Left ventricle myocardium inferior (tissue), 1 donor: ENCODE results near the gene TMEM151B. TPM values are rescaled to one million over a fixed set of nuclear protein-coding genes. Genes with fewer than 3 reads are reported as not detected.

Source experiments
- DNase-seq: peaks from one replicate; pipeline ENCODE4 v3.0.0-alpha.2; 2020
- H3K27ac ChIP-seq: fragments of 200-600 bp; replicated peaks from 2 replicates; pipeline ENCODE4 v1.8.0; 2021
- H3K27me3 ChIP-seq: fragments of 200-600 bp; 2 replicates; pipeline ENCODE4 v1.8.0; 2021; ENCODE audit warnings: low read depth
- H3K36me3 ChIP-seq: fragments of 200-600 bp; 2 replicates; pipeline ENCODE4 v1.8.0; 2021
- H3K4me1 ChIP-seq: fragments of 200-600 bp; 2 replicates; pipeline ENCODE4 v1.8.0; 2021
- H3K4me3 ChIP-seq: fragments of 200-600 bp; 2 replicates; pipeline ENCODE4 v1.8.0; 2021; ENCODE audit warnings: mild to moderate bottlenecking, moderate library complexity
- H3K9me3 ChIP-seq: fragments of 200-600 bp; replicated peaks from 2 replicates; pipeline ENCODE4 v1.8.0; 2021
- CTCF ChIP-seq: fragments of 200-600 bp; IDR thresholded peaks from 2 replicates; pipeline ENCODE4 v1.8.0; 2021; ENCODE audit warnings: antibody characterized with exemption, mild to moderate bottlenecking, borderline replicate concordance
- intact Hi-C: fragments of 100-400 bp; cut with micrococcal nuclease; formaldehyde crosslinking; loops from one replicate; pipeline ENCODE4 v1.11.0; 2022
- total RNA-seq: library from RNA; stranded (reverse); fragmentation: NEBNext Ultra II Directional; extraction: Animal tissue kit (Norgen Biotek cat#: 25700); gene quantifications from one replicate; pipeline ENCODE4 v1.2.1, GENCODE V29; 2021
- donor health status: DM: no; HTN: yes; CAD: no; lungs with severe emphysema.

The TMEM151B gene
- total RNA-seq, 1 donor from 2014 or later = not detected

GRCh38 chr6:44271914-44272313, 1.7 kb downstream of the TMEM151B start:
- H3K27me3 ChIP-seq = peaks cover 90% of the 10 kb centered on the region
- intact Hi-C loops = no loop called here
- H3K4me3 ChIP-seq = no peak overlapping the region
- H3K36me3 ChIP-seq = no peaks in the 10 kb centered on the region
- H3K4me1 ChIP-seq = peaks cover 17% of the 10 kb centered on the region
- no peak overlapping the region for H3K27ac ChIP-seq
- no peaks in the 10 kb centered on the region for H3K9me3 ChIP-seq
- no peak for TF ChIP-seq CTCF
- no peak for DNase-seq

GRCh38 chr6:44272529-44272928, 2.3 kb downstream of the TMEM151B start:
- intact Hi-C loops = no loop called here
- Histone ChIP-seq H3K4me3 (no peak overlapping the region), H3K36me3 (no peaks in the 10 kb centered on the region), H3K9me3 (no peaks in the 10 kb centered on the region), H3K27me3 (peaks cover 96% of the 10 kb centered on the region), H3K4me1 (peaks cover 17% of the 10 kb centered on the region), H3K27ac (no peak overlapping the region)
- TF ChIP-seq CTCF = no peak
- no peak for DNase-seq

GRCh38 chr6:44272999-44273566, 2.8 kb downstream of the TMEM151B start:
- Histone ChIP-seq H3K27me3 (peaks cover 100% of the 10 kb centered on the region), H3K9me3 (no peaks in the 10 kb centered on the region), H3K36me3 (no peaks in the 10 kb centered on the region), H3K4me1 (peaks cover 17% of the 10 kb centered on the region), H3K27ac (no peak overlapping the region), H3K4me3 (no peak overlapping the region)
- no peak for DNase-seq
- TF ChIP-seq CTCF = no peak
- intact Hi-C loops = no loop called here

- no peak overlapping the region for H3K27ac ChIP-seq
- peaks cover 17% of the 10 kb centered on the region for H3K4me1 ChIP-seq
- H3K9me3 ChIP-seq = no peaks in the 10 kb centered on the region
- no peak overlapping the region for H3K4me3 ChIP-seq
- TF ChIP-seq CTCF = no peak
- no peak for DNase-seq
- H3K36me3 ChIP-seq = no peaks in the 10 kb centered on the region
- intact Hi-C loops = no loop called here
- H3K27me3 ChIP-seq = peaks cover 100% of the 10 kb centered on the region
These were observed 3.4 kb downstream of the TMEM151B start for GRCh38 chr6:44273617-44274016.

- peaks cover 96% of the 10 kb centered on the region for H3K27me3 ChIP-seq
- intact Hi-C loops = no loop called here
- DNase-seq = no peak
These were observed 5.1 kb downstream of the TMEM151B start for GRCh38 chr6:44275271-44275748.

More at GRCh38 chr6:44275271-44275748, 5.1 kb downstream of the TMEM151B start:
- H3K4me1 ChIP-seq = peaks cover 14% of the 10 kb centered on the region
- no peaks in the 10 kb centered on the region for H3K9me3 ChIP-seq
- no peaks in the 10 kb centered on the region for H3K36me3 ChIP-seq
- no peak for TF ChIP-seq CTCF
- H3K27ac ChIP-seq = no peak overlapping the region
- peak overlapping the region; percentile 58 for H3K4me3 ChIP-seq
